ENCODE results near the gene ZNF813.
"Not testable (repeated sequence)": the region's sequence is repeated elsewhere in the genome, so short reads cannot be mapped to it uniquely, and the experiment has no call there.

The ZNF813 gene

GRCh38 chr19:53432088-53432661 lies 35.4 kb upstream of the ZNF813 start:
- H3K4me3 ChIP-seq (ENCODE audit: control insufficient read depth, low read depth, low read length), result peak overlapping the region; percentile 87
- DNase-seq (ENCODE audit: low read depth), result peak; percentile 25
- TF ChIP-seq CTCF (conservative IDR thresholded peaks at IDR 0.05; ENCODE audit: control insufficient read depth, insufficient read depth, low read depth, low read length), result no peak

DNA sequence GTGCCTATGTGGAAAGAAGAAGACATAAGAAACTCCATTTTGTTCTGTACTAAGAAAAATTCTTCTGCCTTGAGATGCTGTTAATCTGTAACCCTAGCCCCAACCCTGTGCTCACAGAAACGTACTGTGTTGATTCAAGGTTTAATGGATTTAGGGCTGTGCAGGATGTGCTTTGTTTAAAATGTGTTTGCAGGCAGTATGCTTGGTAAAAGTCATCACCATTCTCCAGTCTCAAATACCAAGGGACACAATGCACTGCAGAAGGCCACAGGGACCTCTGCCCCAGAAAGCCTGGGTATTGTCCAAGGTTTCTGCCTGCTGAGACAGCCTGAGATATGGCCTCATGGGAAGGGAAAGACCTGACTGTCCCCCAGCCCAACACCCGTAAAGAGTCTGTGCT lies 23.7 kb upstream of the ZNF813 start:
- DNase-seq (ENCODE audit: low read depth); H3K4me3 ChIP-seq (ENCODE audit: control insufficient read depth, low read depth, low read length): not testable (repeated sequence)

- H3K4me3 ChIP-seq (ENCODE audit: control insufficient read depth, low read depth, low read length); DNase-seq (ENCODE audit: low read depth): not testable (repeated sequence)
These were observed 20.3 kb upstream of the ZNF813 start for GRCh38 chr19:53447196-53447595.

DNA sequence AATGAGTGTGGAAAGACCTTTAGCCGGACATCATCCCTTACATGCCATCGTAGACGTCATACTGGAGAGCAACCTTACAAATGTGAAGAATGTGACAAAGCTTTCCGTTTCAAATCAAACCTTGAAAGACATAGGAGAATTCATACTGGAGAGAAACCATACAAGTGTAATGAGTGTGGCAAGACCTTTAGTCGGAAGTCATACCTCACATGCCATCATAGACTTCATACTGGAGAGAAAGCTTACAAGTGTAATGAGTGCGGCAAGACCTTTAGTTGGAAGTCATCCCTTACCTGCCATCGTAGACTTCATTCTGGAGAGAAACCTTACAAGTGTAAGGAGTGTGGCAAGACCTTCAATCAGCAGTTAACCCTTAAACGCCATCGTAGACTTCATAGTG lies 11.7 kb upstream of the ZNF813 start:
- TF ChIP-seq CTCF (conservative IDR thresholded peaks at IDR 0.05; ENCODE audit: control insufficient read depth, insufficient read depth, low read depth, low read length), result no peak
- H3K4me3 ChIP-seq (ENCODE audit: control insufficient read depth, low read depth, low read length), result no peak overlapping the region
- no peak for DNase-seq (ENCODE audit: low read depth)

GRCh38 chr19:53460131-53460721 lies 7.3 kb upstream of the ZNF813 start:
- not testable (repeated sequence) for DNase-seq (ENCODE audit: low read depth); H3K4me3 ChIP-seq (ENCODE audit: control insufficient read depth, low read depth, low read length)

- no peak for TF ChIP-seq CTCF (conservative IDR thresholded peaks at IDR 0.05; ENCODE audit: control insufficient read depth, insufficient read depth, low read depth, low read length)
- H3K4me3 ChIP-seq (ENCODE audit: control insufficient read depth, low read depth, low read length), result no peak overlapping the region
- peak; percentile 20 for DNase-seq (ENCODE audit: low read depth)
These were observed 5.7 kb upstream of the ZNF813 start for GRCh38 chr19:53461866-53462265.

DNA sequence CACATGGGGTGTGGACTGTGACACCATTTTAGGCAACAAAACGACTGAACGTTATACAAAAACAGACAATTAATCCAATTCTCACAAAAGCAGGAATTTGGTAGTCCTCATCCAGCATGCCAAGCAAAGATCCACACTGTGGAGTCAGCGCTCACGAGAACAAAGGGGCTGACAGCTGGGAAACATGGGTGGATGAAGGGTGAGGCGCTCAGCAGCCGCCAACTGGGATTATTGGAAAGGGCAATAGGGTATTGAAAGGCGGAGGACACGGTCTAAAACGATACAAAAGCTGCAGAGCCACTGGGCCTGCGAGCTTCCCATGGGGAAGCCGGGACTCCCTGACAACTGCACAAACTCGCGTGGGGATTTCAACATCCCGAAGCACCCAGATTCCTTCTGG lies 4.7 kb upstream of the ZNF813 start:
- no peak for TF ChIP-seq CTCF (conservative IDR thresholded peaks at IDR 0.05; ENCODE audit: control insufficient read depth, insufficient read depth, low read depth, low read length)
- DNase-seq (ENCODE audit: low read depth), result no peak
- no peak overlapping the region for H3K4me3 ChIP-seq (ENCODE audit: control insufficient read depth, low read depth, low read length)

GRCh38 chr19:53463263-53463662 lies 4.3 kb upstream of the ZNF813 start:
- no peak overlapping the region for H3K4me3 ChIP-seq (ENCODE audit: control insufficient read depth, low read depth, low read length)
- peak; percentile 7 for DNase-seq (ENCODE audit: low read depth)
- no peak for TF ChIP-seq CTCF (conservative IDR thresholded peaks at IDR 0.05; ENCODE audit: control insufficient read depth, insufficient read depth, low read depth, low read length)
